Measurements from ENCODE around the gene CACNA1B.

The CACNA1B gene

DNA sequence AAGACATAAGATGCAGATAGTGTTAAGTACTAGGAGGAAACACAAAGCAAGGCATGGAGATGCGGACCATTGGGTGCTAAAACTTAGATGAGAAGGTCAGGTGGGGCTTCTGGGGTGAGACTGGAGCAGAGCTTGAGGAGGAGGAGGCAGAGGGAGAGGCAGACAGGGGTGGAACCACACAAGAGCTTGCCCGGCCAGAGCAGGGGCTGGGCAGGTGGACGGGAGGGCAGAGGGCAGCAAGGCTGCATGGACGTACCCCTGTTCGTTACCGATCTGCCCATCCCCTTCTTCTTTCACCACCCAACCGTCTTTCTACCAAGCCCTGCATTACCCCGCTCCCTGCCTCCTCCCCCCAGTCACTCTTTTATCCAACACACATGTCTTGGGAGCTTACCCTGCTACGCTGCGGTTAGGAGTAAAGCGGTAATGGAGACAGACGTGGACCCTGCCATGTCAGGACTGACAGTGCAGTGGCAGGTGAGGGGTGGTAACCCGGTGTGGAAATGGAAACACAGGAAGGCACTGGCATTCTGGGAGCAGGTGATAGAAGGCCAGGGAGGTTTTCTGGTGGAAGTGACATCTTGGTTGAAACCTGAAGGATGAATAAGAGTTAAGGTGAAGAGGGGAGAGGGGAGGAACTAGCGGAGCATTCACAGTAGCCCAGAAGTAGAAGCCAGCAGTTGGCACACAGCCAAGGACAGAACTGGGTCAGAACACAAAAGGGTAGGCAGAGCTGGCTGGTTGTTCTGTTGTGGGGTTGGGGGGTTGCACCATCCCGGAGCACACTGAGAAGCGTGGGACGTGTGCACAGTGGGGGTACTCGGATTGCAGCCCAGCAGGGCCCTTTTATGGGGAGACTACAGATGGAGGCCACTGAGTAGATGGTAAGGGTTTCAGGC is 167.2 kb downstream of the CACNA1B start:
- no peak overlapping the region for H3K4me3 ChIP-seq (ENCODE audit: low read length)

DNA sequence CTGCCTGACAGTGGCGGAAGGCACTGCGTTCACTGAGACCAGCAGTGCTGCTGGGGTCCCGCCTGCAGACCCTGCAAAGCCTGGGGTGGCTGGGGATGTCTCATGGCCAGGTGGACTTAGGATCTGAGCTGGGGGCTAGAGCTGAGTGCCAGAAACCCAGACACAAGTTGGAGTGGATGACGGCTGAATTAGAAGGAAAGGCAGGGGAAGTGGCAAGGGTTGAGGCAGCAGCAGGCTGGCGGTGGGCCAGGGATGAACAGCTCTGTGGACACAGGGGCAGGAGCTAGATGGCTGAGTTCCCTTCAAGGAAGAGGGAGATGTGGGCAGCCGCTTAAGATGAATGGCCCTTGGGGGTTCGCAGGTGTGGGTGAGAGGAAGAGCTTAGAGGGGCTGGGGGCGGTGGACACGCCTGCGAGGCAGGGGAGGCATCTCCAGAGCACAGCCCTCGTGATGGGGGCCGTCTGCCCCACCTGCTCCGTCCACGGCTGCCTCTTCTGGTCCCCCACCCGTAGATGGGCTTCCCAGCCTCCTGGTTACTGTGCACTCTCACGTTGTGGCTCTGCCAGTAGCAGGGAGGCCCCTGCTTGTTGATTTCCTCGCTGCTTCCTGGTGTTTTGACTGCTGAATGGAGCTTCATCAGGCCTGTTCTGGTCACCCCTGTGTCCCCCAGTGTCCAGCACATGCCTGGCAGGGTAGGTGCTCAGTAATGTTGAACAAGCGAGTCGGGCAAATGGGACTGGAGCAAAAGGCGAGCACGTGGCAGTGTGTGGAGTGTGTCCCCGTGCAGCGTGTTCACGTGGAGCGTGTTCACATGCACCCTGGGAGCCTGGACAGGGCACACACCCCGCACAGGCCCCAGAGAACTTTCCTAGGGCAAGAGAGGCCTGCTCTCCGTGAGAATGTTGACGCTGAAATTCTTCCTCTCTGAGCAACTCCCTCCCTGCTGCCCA is 168.2 kb downstream of the CACNA1B start:
- Histone ChIP-seq H3K27ac (ENCODE audit: low read depth, low read length) (no peak overlapping the region), H2BK15ac (replicated peaks; ENCODE audit: low read depth) (no peak overlapping the region), H3K4me2 (ENCODE audit: low read length) (no peak overlapping the region), H4K5ac (ENCODE audit: low read length) (no peak overlapping the region), H3K79me1 (ENCODE audit: low read length) (no peaks in the 10 kb centered on the region), H3K4me3 (ENCODE audit: low read length) (no peak overlapping the region), H3K56ac (ENCODE audit: low read length) (no peak overlapping the region), H3K9ac (ENCODE audit: low read length) (no peak overlapping the region), H2AK5ac (ENCODE audit: low read length) (no peak overlapping the region), H3K4me1 (ENCODE audit: control insufficient read depth, low read depth, low read length) (no peaks in the 10 kb centered on the region), H3K18ac (ENCODE audit: low read length) (no peak overlapping the region), H3K27me3 (ENCODE audit: insufficient read depth, low read length, poor library complexity) (no peaks in the 10 kb centered on the region), H3K23ac (ENCODE audit: low read length) (no peak overlapping the region), H2BK5ac (ENCODE audit: low read length) (no peak overlapping the region), H4K8ac (ENCODE audit: low read depth, low read length) (no peak overlapping the region), H3K4ac (ENCODE audit: low read depth, low read length) (no peak overlapping the region), H3K36me3 (ENCODE audit: control insufficient read depth, insufficient read depth, low read length) (no peaks in the 10 kb centered on the region), H3K79me2 (ENCODE audit: control insufficient read depth, insufficient read depth, low read length) (no peaks in the 10 kb centered on the region), H2BK120ac (ENCODE audit: low read depth, low read length) (no peak overlapping the region)
- DNase-seq = no peak
- no CpG with 5 or more reads among the region's 28 CpGs for WGBS (ENCODE audit: extremely low coverage, insufficient coverage, low lambda C conversion rate)

More for the DNA sequence above, 167.2 kb downstream of the CACNA1B start:
- Histone ChIP-seq H4K8ac (ENCODE audit: low read depth, low read length) (no peak overlapping the region), H3K9ac (ENCODE audit: low read length) (no peak overlapping the region), H3K18ac (ENCODE audit: low read length) (no peak overlapping the region), H2BK5ac (ENCODE audit: low read length) (no peak overlapping the region), H3K4me1 (ENCODE audit: control insufficient read depth, low read depth, low read length) (no peaks in the 10 kb centered on the region), H2BK120ac (ENCODE audit: low read depth, low read length) (no peak overlapping the region), H3K27ac (ENCODE audit: low read depth, low read length) (no peak overlapping the region), H3K36me3 (ENCODE audit: control insufficient read depth, insufficient read depth, low read length) (no peaks in the 10 kb centered on the region), H3K4ac (ENCODE audit: low read depth, low read length) (no peak overlapping the region), H4K5ac (ENCODE audit: low read length) (no peak overlapping the region), H3K79me2 (ENCODE audit: control insufficient read depth, insufficient read depth, low read length) (no peaks in the 10 kb centered on the region), H3K23ac (ENCODE audit: low read length) (no peak overlapping the region), H3K27me3 (ENCODE audit: insufficient read depth, low read length, poor library complexity) (no peaks in the 10 kb centered on the region), H3K4me2 (ENCODE audit: low read length) (no peak overlapping the region), H2AK5ac (ENCODE audit: low read length) (no peak overlapping the region), H3K56ac (ENCODE audit: low read length) (no peak overlapping the region), H2BK15ac (replicated peaks; ENCODE audit: low read depth) (no peak overlapping the region), H3K79me1 (ENCODE audit: low read length) (no peaks in the 10 kb centered on the region)
- no CpG with 5 or more reads among the region's 18 CpGs for WGBS (ENCODE audit: extremely low coverage, insufficient coverage, low lambda C conversion rate)
- DNase-seq = no peak

DNA sequence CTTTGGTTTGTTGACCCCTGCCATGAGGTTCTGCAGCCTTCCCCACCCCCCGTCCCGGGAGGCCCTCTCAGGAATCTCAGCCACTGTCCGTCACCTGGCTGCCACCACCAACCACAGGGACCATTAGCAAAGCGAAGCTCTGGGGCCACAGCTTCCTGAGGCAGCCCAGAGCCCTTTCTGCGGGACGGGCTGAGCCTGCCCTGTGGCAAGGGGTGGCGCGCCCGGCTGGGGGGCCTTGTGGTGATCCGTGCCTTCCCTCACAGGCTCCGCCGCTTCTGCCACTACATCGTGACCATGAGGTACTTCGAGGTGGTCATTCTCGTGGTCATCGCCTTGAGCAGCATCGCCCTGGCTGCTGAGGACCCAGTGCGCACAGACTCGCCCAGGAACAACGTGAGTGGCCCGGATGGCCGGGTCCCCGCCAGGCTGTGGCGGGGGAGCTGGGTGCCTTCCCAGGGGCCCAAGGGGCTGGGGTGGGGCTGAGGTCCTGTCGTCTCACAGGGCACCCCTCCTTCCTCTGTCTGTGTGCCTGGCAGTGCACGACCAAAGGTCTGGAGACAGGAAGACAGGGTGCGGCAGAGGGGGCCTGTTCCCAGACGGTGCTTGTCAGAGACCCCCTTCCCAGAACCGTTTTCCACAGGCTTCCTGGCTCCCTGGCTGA is 169.2 kb downstream of the CACNA1B start:
- no peaks in the 10 kb centered on the region for H3K79me2 ChIP-seq (ENCODE audit: control insufficient read depth, insufficient read depth, low read length)
- H3K4me3 ChIP-seq (ENCODE audit: low read length) = no peak overlapping the region
- no peak overlapping the region for H3K56ac ChIP-seq (ENCODE audit: low read length)
- no peaks in the 10 kb centered on the region for H3K36me3 ChIP-seq (ENCODE audit: control insufficient read depth, insufficient read depth, low read length)
- H4K5ac ChIP-seq (ENCODE audit: low read length) = no peak overlapping the region
- no peaks in the 10 kb centered on the region for H3K79me1 ChIP-seq (ENCODE audit: low read length)
- no peak overlapping the region for H3K18ac ChIP-seq (ENCODE audit: low read length)
- no peak overlapping the region for H3K4ac ChIP-seq (ENCODE audit: low read depth, low read length)
- no peak overlapping the region for H2BK120ac ChIP-seq (ENCODE audit: low read depth, low read length)
- DNase-seq = no peak
- no CpG with 5 or more reads among the region's 29 CpGs for WGBS (ENCODE audit: extremely low coverage, insufficient coverage, low lambda C conversion rate)
- no peak overlapping the region for H2BK15ac ChIP-seq (replicated peaks; ENCODE audit: low read depth)
- no peak overlapping the region for H2AK5ac ChIP-seq (ENCODE audit: low read length)
- H3K4me2 ChIP-seq (ENCODE audit: low read length) = no peak overlapping the region
- H3K27ac ChIP-seq (ENCODE audit: low read depth, low read length) = no peak overlapping the region
- H3K23ac ChIP-seq (ENCODE audit: low read length) = no peak overlapping the region
- H3K27me3 ChIP-seq (ENCODE audit: insufficient read depth, low read length, poor library complexity) = no peaks in the 10 kb centered on the region
- no peak overlapping the region for H3K9ac ChIP-seq (ENCODE audit: low read length)
- no peak overlapping the region for H2BK5ac ChIP-seq (ENCODE audit: low read length)
- no peaks in the 10 kb centered on the region for H3K4me1 ChIP-seq (ENCODE audit: control insufficient read depth, low read depth, low read length)
- H4K8ac ChIP-seq (ENCODE audit: low read depth, low read length) = no peak overlapping the region

DNA sequence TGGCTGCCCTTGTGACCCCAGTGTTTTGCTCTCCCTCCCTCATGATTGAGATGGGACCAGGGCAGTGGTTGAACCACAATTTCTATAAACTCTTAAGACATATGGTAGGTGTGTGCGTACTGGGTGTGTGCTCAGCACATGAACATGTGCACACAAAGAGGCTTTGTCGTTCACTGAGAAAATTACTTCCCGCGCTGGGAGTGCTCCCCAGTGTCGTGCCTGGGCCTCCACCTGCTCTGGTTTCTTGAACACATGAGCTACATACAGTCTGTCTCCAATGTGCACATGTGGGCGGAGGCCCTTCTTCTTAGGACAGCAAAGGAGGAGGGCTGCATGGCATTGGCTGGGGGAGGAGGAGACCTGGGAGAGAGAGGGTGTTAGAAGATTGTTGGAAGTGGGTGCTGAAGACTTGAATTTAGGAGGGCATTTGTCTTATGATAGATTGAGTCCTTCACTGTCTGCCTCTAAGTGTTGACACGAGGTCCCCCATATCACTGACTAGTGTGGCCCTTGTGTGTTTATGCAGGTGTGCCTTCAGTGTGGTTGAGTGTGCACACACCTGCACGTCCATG is 170.0 kb downstream of the CACNA1B start:
- no peak overlapping the region for H4K8ac ChIP-seq (ENCODE audit: low read depth, low read length)
- H3K79me2 ChIP-seq (ENCODE audit: control insufficient read depth, insufficient read depth, low read length) = no peaks in the 10 kb centered on the region
- H3K4me2 ChIP-seq (ENCODE audit: low read length) = no peak overlapping the region
- H4K5ac ChIP-seq (ENCODE audit: low read length) = no peak overlapping the region
- H3K36me3 ChIP-seq (ENCODE audit: control insufficient read depth, insufficient read depth, low read length) = no peaks in the 10 kb centered on the region
- no peak overlapping the region for H3K56ac ChIP-seq (ENCODE audit: low read length)
- no CpG with 5 or more reads among the region's 8 CpGs for WGBS (ENCODE audit: extremely low coverage, insufficient coverage, low lambda C conversion rate)
- H2AK5ac ChIP-seq (ENCODE audit: low read length) = no peak overlapping the region
- H3K9ac ChIP-seq (ENCODE audit: low read length) = no peak overlapping the region
- no peaks in the 10 kb centered on the region for H3K4me1 ChIP-seq (ENCODE audit: control insufficient read depth, low read depth, low read length)
- H3K27me3 ChIP-seq (ENCODE audit: insufficient read depth, low read length, poor library complexity) = no peaks in the 10 kb centered on the region
- H2BK120ac ChIP-seq (ENCODE audit: low read depth, low read length) = no peak overlapping the region
- no peaks in the 10 kb centered on the region for H3K79me1 ChIP-seq (ENCODE audit: low read length)
- H3K4ac ChIP-seq (ENCODE audit: low read depth, low read length) = no peak overlapping the region
- H2BK5ac ChIP-seq (ENCODE audit: low read length) = no peak overlapping the region
- no peak overlapping the region for H3K27ac ChIP-seq (ENCODE audit: low read depth, low read length)
- no peak overlapping the region for H3K4me3 ChIP-seq (ENCODE audit: low read length)
- DNase-seq = no peak
- H3K23ac ChIP-seq (ENCODE audit: low read length) = no peak overlapping the region
- no peak overlapping the region for H2BK15ac ChIP-seq (replicated peaks; ENCODE audit: low read depth)
- no peak overlapping the region for H3K18ac ChIP-seq (ENCODE audit: low read length)

DNA sequence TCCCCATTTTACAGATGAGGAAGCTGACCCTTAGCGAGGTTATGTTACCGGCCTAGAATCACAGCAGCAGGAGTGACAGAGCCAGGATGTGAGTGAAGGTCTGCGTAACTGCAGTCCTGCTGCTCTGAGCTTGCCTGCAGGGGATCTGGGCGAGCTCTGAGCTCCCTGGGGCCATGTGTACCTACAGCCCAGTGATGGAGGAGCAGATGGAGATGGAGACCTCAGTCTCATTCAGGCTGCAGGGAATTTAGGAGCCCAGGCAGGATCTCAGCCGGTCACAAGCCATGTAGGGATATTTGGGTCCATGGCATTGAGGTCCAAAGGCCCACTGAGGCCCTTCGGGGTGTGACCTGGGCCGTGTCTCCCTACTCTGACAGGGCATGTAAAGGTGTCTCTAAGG is 170.6 kb downstream of the CACNA1B start:
- H3K18ac ChIP-seq (ENCODE audit: low read length) = no peak overlapping the region
- no peak overlapping the region for H2BK120ac ChIP-seq (ENCODE audit: low read depth, low read length)
- no peak overlapping the region for H4K8ac ChIP-seq (ENCODE audit: low read depth, low read length)
- no peak overlapping the region for H2BK5ac ChIP-seq (ENCODE audit: low read length)
- H3K79me2 ChIP-seq (ENCODE audit: control insufficient read depth, insufficient read depth, low read length) = no peaks in the 10 kb centered on the region
- no peak overlapping the region for H2AK5ac ChIP-seq (ENCODE audit: low read length)
- no peaks in the 10 kb centered on the region for H3K4me1 ChIP-seq (ENCODE audit: control insufficient read depth, low read depth, low read length)
- no peak overlapping the region for H3K9ac ChIP-seq (ENCODE audit: low read length)
- H3K4me3 ChIP-seq (ENCODE audit: low read length) = no peak overlapping the region
- no peak overlapping the region for H2BK15ac ChIP-seq (replicated peaks; ENCODE audit: low read depth)
- no peak overlapping the region for H3K4ac ChIP-seq (ENCODE audit: low read depth, low read length)
- DNase-seq = no peak
- no peak overlapping the region for H3K23ac ChIP-seq (ENCODE audit: low read length)
- H3K36me3 ChIP-seq (ENCODE audit: control insufficient read depth, insufficient read depth, low read length) = no peaks in the 10 kb centered on the region
- no peak overlapping the region for H3K56ac ChIP-seq (ENCODE audit: low read length)
- no peak overlapping the region for H3K4me2 ChIP-seq (ENCODE audit: low read length)
- H4K5ac ChIP-seq (ENCODE audit: low read length) = no peak overlapping the region
- H3K27me3 ChIP-seq (ENCODE audit: insufficient read depth, low read length, poor library complexity) = no peaks in the 10 kb centered on the region
- no CpG with 5 or more reads among the region's 7 CpGs for WGBS (ENCODE audit: extremely low coverage, insufficient coverage, low lambda C conversion rate)
- H3K27ac ChIP-seq (ENCODE audit: low read depth, low read length) = no peak overlapping the region
- H3K79me1 ChIP-seq (ENCODE audit: low read length) = no peaks in the 10 kb centered on the region
